Measurements from ENCODE around the gene FOXP4. TPM values are rescaled to one million over a fixed set of nuclear protein-coding genes. Genes with fewer than 3 reads are reported as not detected.

Gene FOXP4
- total RNA-seq, 1 experiment from 2014 or later, result 11.6 TPM

GRCh38 chr6:41582540-41582939 lies 36.4 kb downstream of the FOXP4 start:
- DNase-seq (ENCODE audit: low read depth), result no peak

- no peak for DNase-seq (ENCODE audit: low read depth)
These were observed 37.4 kb downstream of the FOXP4 start for GRCh38 chr6:41583565-41583964.

- no peak for DNase-seq (ENCODE audit: low read depth)
These were observed 38.0 kb downstream of the FOXP4 start for GRCh38 chr6:41584205-41584604.

- DNase-seq (ENCODE audit: low read depth), result no peak
These were observed 38.6 kb downstream of the FOXP4 start for GRCh38 chr6:41584668-41585205.

GRCh38 chr6:41585605-41586004 lies 39.4 kb downstream of the FOXP4 start:
- no peak for DNase-seq (ENCODE audit: low read depth)

- DNase-seq (ENCODE audit: low read depth), result no peak
These were observed 40.2 kb downstream of the FOXP4 start for GRCh38 chr6:41586252-41587007.

- DNase-seq (ENCODE audit: low read depth), result no peak
These were observed 41.1 kb downstream of the FOXP4 start for GRCh38 chr6:41587131-41587879.

GRCh38 chr6:41588111-41588510 lies 41.9 kb downstream of the FOXP4 start:
- DNase-seq (ENCODE audit: low read depth), result no peak

GRCh38 chr6:41589223-41589622 lies 43.0 kb downstream of the FOXP4 start:
- no peak for DNase-seq (ENCODE audit: low read depth)

- no peak for DNase-seq (ENCODE audit: low read depth)
These were observed 43.7 kb downstream of the FOXP4 start for GRCh38 chr6:41589636-41590622.

- no peak for DNase-seq (ENCODE audit: low read depth)
These were observed 44.9 kb downstream of the FOXP4 start for GRCh38 chr6:41591122-41591521.

- peak; percentile 62 for DNase-seq (ENCODE audit: low read depth)
These were observed 45.8 kb downstream of the FOXP4 start for GRCh38 chr6:41591859-41592502.

GRCh38 chr6:41593406-41593805 lies 47.2 kb downstream of the FOXP4 start:
- DNase-seq (ENCODE audit: low read depth), result no peak

- DNase-seq (ENCODE audit: low read depth), result no peak
These were observed 47.7 kb downstream of the FOXP4 start for GRCh38 chr6:41593839-41594238.

GRCh38 chr6:41594326-41594725 lies 48.1 kb downstream of the FOXP4 start:
- DNase-seq (ENCODE audit: low read depth), result no peak

- DNase-seq (ENCODE audit: low read depth), result no peak
These were observed 48.6 kb downstream of the FOXP4 start for GRCh38 chr6:41594766-41595165.

GRCh38 chr6:41595166-41595565 lies 49.0 kb downstream of the FOXP4 start:
- no peak for DNase-seq (ENCODE audit: low read depth)

GRCh38 chr6:41596096-41596685 lies 50.0 kb downstream of the FOXP4 start:
- no peak for DNase-seq (ENCODE audit: low read depth)

GRCh38 chr6:41596807-41597206 lies 50.6 kb downstream of the FOXP4 start:
- DNase-seq (ENCODE audit: low read depth), result no peak

- DNase-seq (ENCODE audit: low read depth), result no peak
These were observed 51.2 kb downstream of the FOXP4 start for GRCh38 chr6:41597246-41598000.
